ENCODE data around the gene SLC25A33. TPM values are rescaled to one million over a fixed set of nuclear protein-coding genes. Genes with fewer than 3 reads are reported as not detected.

SLC25A33 gene
- polyA plus RNA-seq, 2 of the 4 experiments (the other 2 are of a cell fraction): 3.1 to 4.9 TPM

DNA sequence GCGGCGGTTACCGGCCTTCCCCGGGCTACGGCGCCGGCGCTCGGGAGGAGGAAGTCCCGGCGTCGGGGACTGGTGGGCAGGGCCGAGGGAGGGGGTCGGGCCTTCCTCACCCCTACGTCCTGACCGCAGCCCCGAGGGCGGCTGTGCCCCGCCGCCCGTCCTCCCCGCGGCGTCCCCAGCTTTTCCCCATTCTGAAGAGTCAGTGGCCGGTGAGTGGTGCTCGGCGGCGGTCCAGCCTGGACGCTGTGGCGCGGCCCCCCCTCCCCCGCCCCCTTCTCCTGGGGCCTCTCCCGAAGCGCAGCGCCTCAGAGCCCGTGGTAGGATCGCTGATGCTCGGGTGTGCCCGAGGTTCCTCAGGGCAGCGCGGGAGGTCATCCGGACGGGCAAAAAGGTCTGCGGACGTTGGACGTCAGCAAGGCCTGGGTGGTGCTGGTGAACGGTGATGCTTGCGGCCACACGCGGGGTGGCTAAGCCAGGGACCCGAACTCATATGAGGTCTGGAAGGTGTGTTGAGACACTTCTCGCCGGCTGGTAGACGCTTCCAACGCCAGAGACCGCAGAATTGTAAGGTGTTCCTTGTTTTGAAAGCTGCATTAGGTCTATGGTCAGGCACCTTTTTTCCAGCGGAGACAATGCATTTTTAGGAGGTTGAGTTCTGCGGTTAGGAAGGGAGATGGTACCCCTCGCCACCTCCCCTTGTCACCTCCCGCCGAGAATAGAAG is 725 bp downstream of the SLC25A33 start:
- no peak for TF ChIP-seq CHD2 (IDR thresholded peaks at IDR 0.05; ENCODE audit: low read length, partially characterized antibody)
- TF ChIP-seq JUN (IDR thresholded peaks at IDR 0.05): peak in 1 of 2 experiments; percentile 8; a peak in 1 of 5 replicates
- peak; percentile 71 to 77 for ATAC-seq
- ChIA-PET POLR2A (interaction anchor here (0.6 to 1.5 kb wide), 3 partner anchors 11 to 960 kb away, joined by 3 to 4 read pairs (median 4); no protein-coding TSS in a partner anchor), CTCF (interaction anchor here (1.6 kb wide), 1 partner anchor 32 kb away, joined by 3 read pairs; no protein-coding TSS in a partner anchor)
- H3K4me1 ChIP-seq: peaks cover 10% of the 10 kb centered on the region; the same call in 2 of the 3 replicates
- 41% methylated on average over 10 of the region's 61 CpGs for WGBS (ENCODE audit: missing lambda C conversion rate)
- peak overlapping the region; percentile 74 to 89 for H3K27ac ChIP-seq
- H3K4me3 ChIP-seq: peak overlapping the region; percentile 93
- no peaks in the 10 kb centered on the region for H3K9me3 ChIP-seq
- FAIRE-seq: no peak
- peak overlapping the region; percentile 93 for H3K4me2 ChIP-seq
- peak; percentile 46 to 53 for DNase-seq (ENCODE audit: low read depth in 1 of 2, low spot score in 1 of 2)

GRCh38 chr1:9542430-9542829 is 3.2 kb downstream of the SLC25A33 start:
- ChIA-PET CTCF (no interaction called here), POLR2A (no interaction called here)
- Histone ChIP-seq H3K4me2 (no peak overlapping the region), H3K4me1 (peaks cover 10% of the 10 kb centered on the region; the same call in 2 of the 3 replicates), H3K4me3 (no peak overlapping the region), H3K9me3 (no peaks in the 10 kb centered on the region), H3K27ac (no peak overlapping the region)
- ATAC-seq: no peak
- TF ChIP-seq, protein P1, sequence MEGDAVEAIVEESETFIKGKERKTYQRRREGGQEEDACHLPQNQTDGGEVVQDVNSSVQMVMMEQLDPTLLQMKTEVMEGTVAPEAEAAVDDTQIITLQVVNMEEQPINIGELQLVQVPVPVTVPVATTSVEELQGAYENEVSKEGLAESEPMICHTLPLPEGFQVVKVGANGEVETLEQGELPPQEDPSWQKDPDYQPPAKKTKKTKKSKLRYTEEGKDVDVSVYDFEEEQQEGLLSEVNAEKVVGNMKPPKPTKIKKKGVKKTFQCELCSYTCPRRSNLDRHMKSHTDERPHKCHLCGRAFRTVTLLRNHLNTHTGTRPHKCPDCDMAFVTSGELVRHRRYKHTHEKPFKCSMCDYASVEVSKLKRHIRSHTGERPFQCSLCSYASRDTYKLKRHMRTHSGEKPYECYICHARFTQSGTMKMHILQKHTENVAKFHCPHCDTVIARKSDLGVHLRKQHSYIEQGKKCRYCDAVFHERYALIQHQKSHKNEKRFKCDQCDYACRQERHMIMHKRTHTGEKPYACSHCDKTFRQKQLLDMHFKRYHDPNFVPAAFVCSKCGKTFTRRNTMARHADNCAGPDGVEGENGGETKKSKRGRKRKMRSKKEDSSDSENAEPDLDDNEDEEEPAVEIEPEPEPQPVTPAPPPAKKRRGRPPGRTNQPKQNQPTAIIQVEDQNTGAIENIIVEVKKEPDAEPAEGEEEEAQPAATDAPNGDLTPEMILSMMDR (IDR thresholded peaks at IDR 0.05): no peak
- no peak for TF ChIP-seq NPAS2 (CRISPR knock-in tag; IDR thresholded peaks at IDR 0.05; ENCODE audit: borderline replicate concordance)
- TF ChIP-seq EHMT2 (IDR thresholded peaks at IDR 0.05; ENCODE audit: low read depth): no peak
- no peak for TF ChIP-seq BHLHE40 (IDR thresholded peaks at IDR 0.05; ENCODE audit: low read depth, low read length)
- no peak for TF ChIP-seq E2F6 (IDR thresholded peaks at IDR 0.05; ENCODE audit: borderline replicate concordance, low read depth)
- TF ChIP-seq ZNF302 (CRISPR knock-in tag; IDR thresholded peaks at IDR 0.05): no peak
- TF ChIP-seq EP300 (IDR thresholded peaks at IDR 0.05): no peak
- TF ChIP-seq NR3C1 (IDR thresholded peaks at IDR 0.05): no peak
- no peak for TF ChIP-seq HOXA7 (CRISPR knock-in tag; IDR thresholded peaks at IDR 0.05)
- TF ChIP-seq CBX8 (IDR thresholded peaks at IDR 0.05): no peak
- TF ChIP-seq HOXB13 (CRISPR knock-in tag; IDR thresholded peaks at IDR 0.05; ENCODE audit: low read depth): no peak
- TF ChIP-seq ZC3H11A (IDR thresholded peaks at IDR 0.05): no peak
- no peak for TF ChIP-seq FOSB (CRISPR knock-in tag; IDR thresholded peaks at IDR 0.05)
- TF ChIP-seq HOXB5 (CRISPR knock-in tag; IDR thresholded peaks at IDR 0.05): no peak
- TF ChIP-seq, protein P2, sequence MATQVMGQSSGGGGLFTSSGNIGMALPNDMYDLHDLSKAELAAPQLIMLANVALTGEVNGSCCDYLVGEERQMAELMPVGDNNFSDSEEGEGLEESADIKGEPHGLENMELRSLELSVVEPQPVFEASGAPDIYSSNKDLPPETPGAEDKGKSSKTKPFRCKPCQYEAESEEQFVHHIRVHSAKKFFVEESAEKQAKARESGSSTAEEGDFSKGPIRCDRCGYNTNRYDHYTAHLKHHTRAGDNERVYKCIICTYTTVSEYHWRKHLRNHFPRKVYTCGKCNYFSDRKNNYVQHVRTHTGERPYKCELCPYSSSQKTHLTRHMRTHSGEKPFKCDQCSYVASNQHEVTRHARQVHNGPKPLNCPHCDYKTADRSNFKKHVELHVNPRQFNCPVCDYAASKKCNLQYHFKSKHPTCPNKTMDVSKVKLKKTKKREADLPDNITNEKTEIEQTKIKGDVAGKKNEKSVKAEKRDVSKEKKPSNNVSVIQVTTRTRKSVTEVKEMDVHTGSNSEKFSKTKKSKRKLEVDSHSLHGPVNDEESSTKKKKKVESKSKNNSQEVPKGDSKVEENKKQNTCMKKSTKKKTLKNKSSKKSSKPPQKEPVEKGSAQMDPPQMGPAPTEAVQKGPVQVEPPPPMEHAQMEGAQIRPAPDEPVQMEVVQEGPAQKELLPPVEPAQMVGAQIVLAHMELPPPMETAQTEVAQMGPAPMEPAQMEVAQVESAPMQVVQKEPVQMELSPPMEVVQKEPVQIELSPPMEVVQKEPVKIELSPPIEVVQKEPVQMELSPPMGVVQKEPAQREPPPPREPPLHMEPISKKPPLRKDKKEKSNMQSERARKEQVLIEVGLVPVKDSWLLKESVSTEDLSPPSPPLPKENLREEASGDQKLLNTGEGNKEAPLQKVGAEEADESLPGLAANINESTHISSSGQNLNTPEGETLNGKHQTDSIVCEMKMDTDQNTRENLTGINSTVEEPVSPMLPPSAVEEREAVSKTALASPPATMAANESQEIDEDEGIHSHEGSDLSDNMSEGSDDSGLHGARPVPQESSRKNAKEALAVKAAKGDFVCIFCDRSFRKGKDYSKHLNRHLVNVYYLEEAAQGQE (IDR thresholded peaks at IDR 0.05): no peak
- TF ChIP-seq SMC3 (IDR thresholded peaks at IDR 0.05): no peak
- no peak for TF ChIP-seq FOSL2 (IDR thresholded peaks at IDR 0.05)
- TF ChIP-seq FOSL2 (CRISPR knock-in tag; IDR thresholded peaks at IDR 0.05): no peak
- TF ChIP-seq MYC (IDR thresholded peaks at IDR 0.05; ENCODE audit: borderline replicate concordance, low read length): no peak
- DNase-seq (ENCODE audit: low read depth in 1 of 2, low spot score in 1 of 2): no peak
- WGBS (ENCODE audit: missing lambda C conversion rate): 75% methylated on average over 3 of the region's 3 CpGs
- FAIRE-seq: no peak

Data from A549 (cell line).